Left lung (tissue), 10 donors: ENCODE data around the gene ARID1A. TPM values are rescaled to one million over a fixed set of nuclear protein-coding genes. Genes with fewer than 3 reads are reported as not detected.
A peak's percentile ranks its signal among the peaks of the same experiment; 100 is the strongest.

ENCODE experiments used
- ATAC-seq: fragments of 200-7000 bp; cut with Tn5 transposase; one replicate; pipeline ENCODE4 v1.9.1; 2020; ENCODE audit warnings: moderate library complexity
- DNase-seq, 4 donors: peaks; one replicate each; pipeline ENCODE4 v3.0.0-alpha.2; 2013 to 2020
- H3K27ac ChIP-seq, 2 donors: fragments of 200-600 bp; sonication (generic) in 1 of 2; one replicate each; pipeline versions ENCODE4 v1.5.0 to v1.8.0; 2020 to 2021
- H3K27me3 ChIP-seq, 2 donors: fragments of 200-600 bp; sonication (generic) in 1 of 2; one replicate each; pipeline versions ENCODE4 v1.5.0 to v1.8.0; 2020 to 2021
- H3K36me3 ChIP-seq, 2 donors: fragments of 200-600 bp; sonication (generic) in 1 of 2; one replicate each; pipeline versions ENCODE4 v1.5.0 to v1.8.0; 2020 to 2021
- H3K4me1 ChIP-seq, 2 donors: fragments of 200-600 bp; one replicate each; pipeline ENCODE4 v1.8.0; 2021
- H3K4me3 ChIP-seq, 2 donors: fragments of 200-600 bp; sonication (generic) in 1 of 2; one replicate each; pipeline versions ENCODE4 v1.5.0 to v1.8.0; 2020 to 2021; ENCODE audit warnings: mild to moderate bottlenecking in 1 of 2
- H3K9me3 ChIP-seq, 2 donors: fragments of 200-600 bp; sonication (generic) in 1 of 2; one replicate each; pipeline versions ENCODE4 v1.5.0 to v1.8.0; 2020 to 2021
- intact Hi-C, 2 donors: fragments of 100-400 bp; cut with DNase I; formaldehyde crosslinking; loops; one replicate each; pipeline versions ENCODE4 v1.11.2 to v1.14.2; 2022
- polyA plus RNA-seq, 6 donors: library from polyadenylated mRNA; unstranded; fragments of 120-200 nt; gene quantifications; one replicate each; pipeline ENCODE4 v1.2.1, GENCODE V29; 2013; ENCODE audit not compliant: insufficient read length in 6 of 6
- total RNA-seq, 2 donors: library from RNA; stranded (reverse); fragmentation: NEBNext Ultra II Directional; extraction: Animal tissue kit (Norgen Biotek cat#: 25700); gene quantifications; one replicate each; pipeline ENCODE4 v1.2.1, GENCODE V29; 2021
- TF ChIP-seq, protein P1 (sequence below), 2 donors: fragments of 200-600 bp; sonication (generic) in 1 of 2; IDR thresholded peaks; one replicate each; pipeline versions ENCODE4 v1.5.0 to v1.8.0; 2021; ENCODE audit warnings: antibody characterized with exemption in 2 of 2
- donor health status: DM: no; HTN: yes; CAD: no.
- donor health status: DM: no; HTN: no; CAD: no.

The ARID1A gene
- total and polyA plus RNA-seq, 8 donors, result 65.5 to 106 (median 97.0) TPM

DNA sequence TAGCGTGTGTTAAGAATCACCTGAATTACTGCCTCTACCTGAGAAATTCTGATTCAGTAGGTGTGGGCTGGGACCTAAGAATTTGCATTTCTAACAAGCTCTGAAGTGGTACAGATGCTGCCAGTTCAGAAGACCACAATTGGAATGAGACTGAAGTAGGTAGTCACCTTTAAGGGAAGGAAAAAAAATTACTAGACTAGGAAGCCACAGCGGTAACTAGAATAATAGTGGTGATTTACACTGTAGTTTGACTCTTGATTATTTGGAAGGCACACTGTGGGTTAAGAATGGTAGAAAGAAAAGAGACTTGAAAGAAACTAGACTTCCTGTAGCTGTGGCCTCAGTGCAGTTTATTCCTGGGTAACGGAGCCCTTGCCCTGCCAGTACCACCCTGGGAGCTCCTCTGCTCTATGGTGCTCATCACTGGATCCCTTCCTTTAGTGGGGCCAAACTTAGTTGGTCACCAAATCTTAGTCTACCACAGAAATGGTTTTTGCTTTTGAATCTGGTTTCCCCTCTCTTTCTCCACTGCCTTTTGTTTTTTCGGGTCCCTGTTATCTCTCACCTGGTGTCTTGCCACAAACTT, 43.6 kb downstream of the ARID1A start:
- peaks cover 2 to 70% of the 10 kb centered on the region in 2 donors for H3K4me1 ChIP-seq
- H3K9me3 ChIP-seq, result no peaks in the 10 kb centered on the region
- H3K4me3 ChIP-seq, result no peak overlapping the region
- intact Hi-C loops, result no loop called here
- no peaks in the 10 kb centered on the region for H3K27me3 ChIP-seq
- peaks cover 0 to 73% of the 10 kb centered on the region in 2 donors for H3K36me3 ChIP-seq
- H3K27ac ChIP-seq, result peak overlapping the region in 1 of 2 donors; percentile 45
- ATAC-seq, result no peak
- TF ChIP-seq, protein P1, sequence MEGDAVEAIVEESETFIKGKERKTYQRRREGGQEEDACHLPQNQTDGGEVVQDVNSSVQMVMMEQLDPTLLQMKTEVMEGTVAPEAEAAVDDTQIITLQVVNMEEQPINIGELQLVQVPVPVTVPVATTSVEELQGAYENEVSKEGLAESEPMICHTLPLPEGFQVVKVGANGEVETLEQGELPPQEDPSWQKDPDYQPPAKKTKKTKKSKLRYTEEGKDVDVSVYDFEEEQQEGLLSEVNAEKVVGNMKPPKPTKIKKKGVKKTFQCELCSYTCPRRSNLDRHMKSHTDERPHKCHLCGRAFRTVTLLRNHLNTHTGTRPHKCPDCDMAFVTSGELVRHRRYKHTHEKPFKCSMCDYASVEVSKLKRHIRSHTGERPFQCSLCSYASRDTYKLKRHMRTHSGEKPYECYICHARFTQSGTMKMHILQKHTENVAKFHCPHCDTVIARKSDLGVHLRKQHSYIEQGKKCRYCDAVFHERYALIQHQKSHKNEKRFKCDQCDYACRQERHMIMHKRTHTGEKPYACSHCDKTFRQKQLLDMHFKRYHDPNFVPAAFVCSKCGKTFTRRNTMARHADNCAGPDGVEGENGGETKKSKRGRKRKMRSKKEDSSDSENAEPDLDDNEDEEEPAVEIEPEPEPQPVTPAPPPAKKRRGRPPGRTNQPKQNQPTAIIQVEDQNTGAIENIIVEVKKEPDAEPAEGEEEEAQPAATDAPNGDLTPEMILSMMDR (IDR thresholded peaks at IDR 0.05), result no peak
- no peak for DNase-seq

DNA sequence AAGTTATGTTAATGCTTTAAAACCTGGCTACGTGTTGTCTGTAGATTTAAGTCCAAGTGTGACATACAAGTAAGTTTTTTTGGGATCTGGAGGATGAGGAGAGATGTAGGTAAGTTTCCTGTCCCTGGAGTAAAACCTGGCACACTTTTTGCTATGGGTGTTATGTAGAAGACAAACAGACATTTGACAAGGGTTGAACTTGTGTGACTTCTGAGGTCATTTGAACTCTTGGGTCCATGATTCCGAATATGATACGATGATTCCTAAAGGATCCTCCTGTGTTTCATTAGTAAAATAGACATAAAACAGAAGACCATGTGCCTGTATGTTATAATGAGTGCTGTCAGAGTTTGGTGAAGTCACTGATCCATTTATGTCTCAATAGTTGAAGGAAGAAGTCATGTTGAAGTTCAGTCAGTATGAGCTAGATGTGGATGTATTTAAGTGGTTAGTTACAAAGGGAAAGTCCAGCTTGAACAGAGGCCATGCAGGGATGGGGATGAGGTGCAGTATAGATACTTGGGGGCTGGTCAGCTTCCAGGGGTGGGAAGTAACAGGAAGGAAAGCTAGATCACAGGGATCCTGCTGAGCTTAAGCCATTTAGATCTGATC, 44.3 kb downstream of the ARID1A start:
- H3K4me1 ChIP-seq, result peaks cover 9 to 70% of the 10 kb centered on the region in 2 donors
- intact Hi-C loops, result no loop called here
- H3K27ac ChIP-seq, result peak overlapping the region in 1 of 2 donors; percentile 45

DNA sequence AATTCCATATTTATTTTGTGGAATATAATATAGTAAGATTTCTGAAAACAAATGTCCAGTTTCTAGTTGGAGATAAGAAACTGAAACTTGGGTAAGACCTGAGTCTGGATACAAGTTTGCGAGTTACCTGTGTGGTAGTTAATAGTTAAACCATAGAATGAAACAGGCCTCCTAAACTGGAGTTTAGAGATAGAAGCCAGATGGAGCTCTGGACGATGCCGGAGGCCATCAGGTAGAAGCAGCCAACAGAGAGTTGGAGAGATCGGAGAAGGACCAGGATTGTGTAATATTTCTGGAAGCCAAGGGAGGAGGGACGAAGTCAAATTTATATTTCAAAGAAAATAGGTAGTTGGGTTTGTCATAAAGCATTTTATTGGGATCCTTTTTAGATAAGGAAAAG, 45.1 kb downstream of the ARID1A start:
- DNase-seq (no peak), ATAC-seq (no peak)
- Histone ChIP-seq H3K27me3 (no peaks in the 10 kb centered on the region), H3K9me3 (no peaks in the 10 kb centered on the region), H3K27ac (peak overlapping the region in 1 of 2 donors; percentile 45), H3K36me3 (peaks cover 0 to 66% of the 10 kb centered on the region in 2 donors), H3K4me3 (no peak overlapping the region), H3K4me1 (peaks cover 15 to 70% of the 10 kb centered on the region in 2 donors)
- intact Hi-C loops, result no loop called here
- TF ChIP-seq, protein P1 (IDR thresholded peaks at IDR 0.05), result no peak

More for the DNA sequence above, 44.3 kb downstream of the ARID1A start:
- no peak overlapping the region for H3K4me3 ChIP-seq
- DNase-seq (no peak), ATAC-seq (no peak)
- peaks cover 0 to 69% of the 10 kb centered on the region in 2 donors for H3K36me3 ChIP-seq
- TF ChIP-seq, protein P1 (IDR thresholded peaks at IDR 0.05), result no peak
- H3K9me3 ChIP-seq, result no peaks in the 10 kb centered on the region
- H3K27me3 ChIP-seq, result no peaks in the 10 kb centered on the region

DNA sequence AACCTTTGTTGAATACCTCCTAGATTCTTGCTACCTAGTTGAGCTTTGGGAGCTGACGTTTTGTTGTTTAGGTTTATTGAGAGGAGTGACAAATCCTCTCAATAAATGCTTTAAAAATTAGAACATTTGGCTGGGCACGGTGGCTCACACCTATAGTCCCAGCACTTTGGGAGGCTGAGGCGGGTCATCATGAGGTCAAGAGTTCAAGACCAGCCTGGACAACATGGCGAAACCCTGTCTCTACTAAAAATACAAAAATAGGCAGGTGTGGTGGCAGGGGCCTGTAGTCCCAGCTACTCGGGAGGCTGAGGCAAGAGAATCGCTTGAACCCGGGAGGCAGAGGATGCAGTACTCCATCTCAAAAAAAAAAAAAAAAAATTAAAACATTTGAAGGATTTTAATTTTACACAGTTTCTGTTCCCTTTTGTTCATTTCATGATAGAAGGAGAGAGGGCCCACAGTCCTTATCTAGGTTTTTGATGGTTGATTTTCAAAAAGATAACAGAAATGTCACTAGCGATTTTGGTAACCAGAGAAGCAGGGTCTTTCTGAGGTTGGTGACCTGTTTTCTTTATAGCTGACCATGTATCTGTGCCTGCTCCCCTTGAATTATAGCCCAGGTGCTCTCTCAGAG, 47.7 kb downstream of the ARID1A start:
- H3K4me3 ChIP-seq, result peak overlapping the region in 1 of 2 donors; percentile 17
- H3K27me3 ChIP-seq, result no peaks in the 10 kb centered on the region
- H3K27ac ChIP-seq, result peak overlapping the region; percentile 53 to 94
- H3K9me3 ChIP-seq, result no peaks in the 10 kb centered on the region
- peaks cover 18 to 89% of the 10 kb centered on the region in 2 donors for H3K4me1 ChIP-seq
- ATAC-seq (no peak), DNase-seq (no peak)
- TF ChIP-seq, protein P1 (IDR thresholded peaks at IDR 0.05), result no peak
- H3K36me3 ChIP-seq, result peaks cover 0 to 58% of the 10 kb centered on the region in 2 donors
- intact Hi-C loops, result no loop called here
